Brain microvascular endothelial cell (primary cell): ENCODE data around the gene EXOC6B.
"Not testable (repeated sequence)": the region's sequence is repeated elsewhere in the genome, so short reads cannot be mapped to it uniquely, and the experiment has no call there.

Source experiments
- DNase-seq: peaks from one replicate; pipeline ENCODE4 v3.0.0-alpha.2; 2020
- H3K27ac ChIP-seq: fragments of 250-450 bp; sonication (Bioruptor Pico); 2 replicates; pipeline ENCODE4 v1.5.1; 2020; ENCODE audit warnings: mild to moderate bottlenecking, moderate library complexity
- H3K27me3 ChIP-seq: fragments of 250-450 bp; sonication (Bioruptor Pico); replicated peaks from 2 replicates; pipeline ENCODE4 v1.5.1; 2020; ENCODE audit warnings: mild to moderate bottlenecking
- H3K36me3 ChIP-seq: fragments of 250-450 bp; sonication (Bioruptor Pico); replicated peaks from 2 replicates; pipeline ENCODE4 v1.5.1; 2020; ENCODE audit warnings: mild to moderate bottlenecking
- H3K4me3 ChIP-seq: 2 replicates; pipeline ENCODE4 v1.5.1; 2011; ENCODE audit warnings: low read depth, mild to moderate bottlenecking, control low read depth, low read length, moderate library complexity
- in situ Hi-C: cut with HindIII; loops from 2 replicates; pipeline ENCODE4 v1.10.0; 2017; ENCODE audit warnings: low sequenced_read_pairs, low pct_ligation_motif_present
- TF ChIP-seq, protein P1 (sequence below): IDR thresholded peaks from 2 replicates; pipeline ENCODE4 v1.5.1; 2011; ENCODE audit warnings: low read depth, mild to moderate bottlenecking, moderate library complexity, low read length, control low read depth, inconsistent platforms; ENCODE audit errors: missing control alignments

Gene EXOC6B

DNA sequence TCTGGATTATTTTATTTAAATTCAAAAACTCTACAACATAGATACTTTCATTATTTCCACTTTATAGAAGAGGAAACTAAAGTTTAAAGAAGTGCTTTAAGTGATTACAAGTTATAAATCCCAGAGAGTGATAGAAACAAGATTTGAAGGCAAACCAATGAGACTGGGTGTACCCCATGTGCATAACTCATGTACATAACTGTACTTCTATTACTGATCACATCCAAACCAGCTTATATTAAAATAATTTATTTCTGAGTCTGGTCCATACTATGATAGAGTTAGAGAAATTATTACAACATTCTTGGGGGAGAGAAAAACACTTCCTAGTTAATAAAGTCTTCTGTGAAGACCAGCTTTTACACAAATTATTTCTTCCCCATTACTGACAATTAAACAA lies 221.4 kb downstream of the EXOC6B start:
- Histone ChIP-seq H3K27ac (no peak overlapping the region), H3K27me3 (no peaks in the 10 kb centered on the region), H3K4me3 (no peak overlapping the region), H3K36me3 (no peaks in the 10 kb centered on the region)
- TF ChIP-seq, protein P1, sequence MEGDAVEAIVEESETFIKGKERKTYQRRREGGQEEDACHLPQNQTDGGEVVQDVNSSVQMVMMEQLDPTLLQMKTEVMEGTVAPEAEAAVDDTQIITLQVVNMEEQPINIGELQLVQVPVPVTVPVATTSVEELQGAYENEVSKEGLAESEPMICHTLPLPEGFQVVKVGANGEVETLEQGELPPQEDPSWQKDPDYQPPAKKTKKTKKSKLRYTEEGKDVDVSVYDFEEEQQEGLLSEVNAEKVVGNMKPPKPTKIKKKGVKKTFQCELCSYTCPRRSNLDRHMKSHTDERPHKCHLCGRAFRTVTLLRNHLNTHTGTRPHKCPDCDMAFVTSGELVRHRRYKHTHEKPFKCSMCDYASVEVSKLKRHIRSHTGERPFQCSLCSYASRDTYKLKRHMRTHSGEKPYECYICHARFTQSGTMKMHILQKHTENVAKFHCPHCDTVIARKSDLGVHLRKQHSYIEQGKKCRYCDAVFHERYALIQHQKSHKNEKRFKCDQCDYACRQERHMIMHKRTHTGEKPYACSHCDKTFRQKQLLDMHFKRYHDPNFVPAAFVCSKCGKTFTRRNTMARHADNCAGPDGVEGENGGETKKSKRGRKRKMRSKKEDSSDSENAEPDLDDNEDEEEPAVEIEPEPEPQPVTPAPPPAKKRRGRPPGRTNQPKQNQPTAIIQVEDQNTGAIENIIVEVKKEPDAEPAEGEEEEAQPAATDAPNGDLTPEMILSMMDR, result no peak
- no peak for DNase-seq
- in situ Hi-C loops, result no loop called here

DNA sequence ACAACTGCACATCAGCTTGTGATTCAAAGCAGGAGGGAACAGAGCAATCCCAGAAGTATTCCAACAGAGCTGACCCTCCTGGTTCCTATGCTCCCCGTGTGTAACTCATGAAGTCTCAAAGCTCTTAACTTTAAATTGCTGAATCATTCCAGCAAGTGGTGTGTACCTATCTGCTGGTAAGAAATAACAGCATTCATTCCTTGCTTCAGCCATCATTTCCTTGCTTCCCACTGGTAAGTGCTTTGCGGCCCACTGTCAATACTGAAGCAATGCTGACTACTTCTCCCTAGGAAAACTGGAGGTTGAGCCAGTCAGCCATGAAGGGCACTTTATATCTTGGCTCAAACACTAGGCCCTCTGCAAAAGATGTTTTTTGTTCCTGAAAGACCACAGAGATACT lies 222.4 kb downstream of the EXOC6B start:
- no peak overlapping the region for H3K27ac ChIP-seq
- no peaks in the 10 kb centered on the region for H3K36me3 ChIP-seq
- H3K4me3 ChIP-seq, result no peak overlapping the region
- no peaks in the 10 kb centered on the region for H3K27me3 ChIP-seq
- TF ChIP-seq, protein P1, result no peak
- in situ Hi-C loops, result no loop called here
- DNase-seq, result no peak

GRCh38 chr2:72602711-72603110 lies 223.1 kb downstream of the EXOC6B start:
- Histone ChIP-seq H3K36me3 (no peaks in the 10 kb centered on the region), H3K27ac (no peak overlapping the region), H3K4me3 (no peak overlapping the region), H3K27me3 (no peaks in the 10 kb centered on the region)
- in situ Hi-C loops, result no loop called here
- no peak for DNase-seq
- TF ChIP-seq, protein P1, result no peak

DNA sequence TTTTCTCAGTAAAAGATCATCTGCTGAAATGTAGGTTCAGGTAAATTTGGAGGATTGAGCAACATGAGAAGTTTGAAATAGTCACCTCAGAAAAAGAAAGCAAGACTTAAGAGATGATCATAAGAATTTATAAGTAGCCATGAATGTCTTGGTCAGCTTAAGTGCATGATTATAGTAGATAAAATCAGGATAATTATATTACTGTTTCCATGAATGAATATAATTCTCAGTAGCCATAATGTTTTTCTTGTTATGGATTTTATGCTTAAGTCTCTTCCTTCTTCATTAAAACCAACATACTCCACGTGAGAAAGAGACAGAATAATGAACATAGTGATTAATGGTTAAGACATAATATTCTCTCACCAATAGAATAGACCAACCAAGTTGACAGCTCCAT lies 223.7 kb downstream of the EXOC6B start:
- H3K27ac ChIP-seq, result no peak overlapping the region
- H3K36me3 ChIP-seq, result no peaks in the 10 kb centered on the region
- DNase-seq, result no peak
- TF ChIP-seq, protein P1, result no peak
- in situ Hi-C loops, result no loop called here
- H3K4me3 ChIP-seq, result no peak overlapping the region
- no peaks in the 10 kb centered on the region for H3K27me3 ChIP-seq

DNA sequence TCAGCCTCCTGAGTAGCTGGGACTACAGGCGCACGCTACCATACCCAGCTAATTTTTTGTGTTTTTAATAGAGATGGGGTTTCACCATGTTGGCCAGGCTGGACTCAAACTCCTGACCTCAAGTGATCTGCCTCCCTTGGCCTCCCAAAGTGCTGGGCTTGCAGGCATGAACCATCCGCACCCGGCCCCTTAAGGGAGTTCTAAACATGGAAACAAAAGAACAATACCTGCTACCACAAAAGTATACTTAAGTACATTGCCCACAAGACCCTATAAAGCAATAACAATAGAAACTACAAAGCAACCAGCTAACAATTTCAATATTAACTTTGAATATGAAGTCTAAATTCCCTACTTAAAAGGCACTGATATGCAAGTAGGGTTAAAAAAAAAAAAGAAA lies 242.0 kb downstream of the EXOC6B start:
- H3K4me3 ChIP-seq, DNase-seq, H3K27ac ChIP-seq, in situ Hi-C loops, H3K27me3 ChIP-seq, H3K36me3 ChIP-seq: not testable (repeated sequence)

GRCh38 chr2:72583376-72583775 lies 242.5 kb downstream of the EXOC6B start:
- Histone ChIP-seq H3K27ac (no peak overlapping the region), H3K4me3 (no peak overlapping the region), H3K27me3 (no peaks in the 10 kb centered on the region), H3K36me3 (no peaks in the 10 kb centered on the region)
- TF ChIP-seq, protein P1, result no peak
- in situ Hi-C loops, result no loop called here
- no peak for DNase-seq
